Fibroblast of pulmonary artery (primary cell): ENCODE data around the gene ETV3L.

ENCODE experiments used
- DNase-seq: peaks from one replicate; pipeline ENCODE4 v3.0.0-alpha.2; 2010; ENCODE audit warnings: low read depth
- H3K4me3 ChIP-seq: replicated peaks from 2 replicates; pipeline ENCODE4 v1.5.1; 2011; ENCODE audit warnings: low read depth, mild to moderate bottlenecking, control low read depth, low read length, moderate library complexity
- CTCF ChIP-seq: IDR thresholded peaks from 2 replicates; pipeline ENCODE4 v1.5.1; 2011; ENCODE audit warnings: mild to moderate bottlenecking, control low read depth, low read length, inconsistent platforms; ENCODE audit errors: missing control alignments

The ETV3L gene

DNA sequence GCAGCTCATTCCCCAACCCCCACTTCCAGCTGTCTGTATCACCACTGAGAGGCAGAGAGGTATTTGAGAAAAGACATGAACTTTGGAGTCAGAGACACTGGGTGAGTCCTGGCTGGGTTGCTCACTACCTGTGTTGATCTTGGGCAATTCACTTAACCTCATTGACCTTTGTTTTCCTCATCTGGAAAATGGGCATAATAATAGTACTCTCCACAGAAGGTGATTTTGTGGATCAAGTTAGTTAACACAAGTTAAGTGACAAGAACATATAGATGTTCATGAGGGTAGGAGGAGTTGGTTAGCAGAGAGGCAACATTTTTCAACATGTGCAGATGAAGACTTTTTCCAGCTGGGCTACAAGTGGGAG is 17.1 kb upstream of the ETV3L start:
- no peak for DNase-seq
- no peak for TF ChIP-seq CTCF
- no peak overlapping the region for H3K4me3 ChIP-seq

GRCh38 chr1:157115851-157116736 is 16.5 kb upstream of the ETV3L start:
- no peak overlapping the region for H3K4me3 ChIP-seq
- TF ChIP-seq CTCF, result no peak
- DNase-seq, result no peak

DNA sequence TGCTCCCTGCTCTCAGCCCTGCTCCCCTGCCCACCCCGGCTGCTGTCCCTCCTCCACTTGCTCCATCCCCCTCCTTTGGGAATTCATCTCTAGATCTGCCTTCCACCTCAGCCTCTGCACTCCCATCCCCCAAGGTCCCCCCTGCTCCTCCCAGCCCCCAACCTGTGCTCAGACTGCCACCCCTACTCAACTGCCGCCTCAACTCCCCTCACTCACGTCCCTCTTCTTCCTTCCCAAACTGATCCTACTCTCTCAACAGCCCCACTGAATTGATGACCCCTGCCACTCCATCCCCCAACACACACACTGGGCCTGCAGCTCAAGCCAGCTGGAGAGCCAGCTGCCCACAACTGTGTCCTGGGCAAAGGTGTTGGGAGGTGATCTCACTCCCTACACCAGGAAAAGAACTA is 15.8 kb upstream of the ETV3L start:
- no peak for DNase-seq
- TF ChIP-seq CTCF, result no peak

DNA sequence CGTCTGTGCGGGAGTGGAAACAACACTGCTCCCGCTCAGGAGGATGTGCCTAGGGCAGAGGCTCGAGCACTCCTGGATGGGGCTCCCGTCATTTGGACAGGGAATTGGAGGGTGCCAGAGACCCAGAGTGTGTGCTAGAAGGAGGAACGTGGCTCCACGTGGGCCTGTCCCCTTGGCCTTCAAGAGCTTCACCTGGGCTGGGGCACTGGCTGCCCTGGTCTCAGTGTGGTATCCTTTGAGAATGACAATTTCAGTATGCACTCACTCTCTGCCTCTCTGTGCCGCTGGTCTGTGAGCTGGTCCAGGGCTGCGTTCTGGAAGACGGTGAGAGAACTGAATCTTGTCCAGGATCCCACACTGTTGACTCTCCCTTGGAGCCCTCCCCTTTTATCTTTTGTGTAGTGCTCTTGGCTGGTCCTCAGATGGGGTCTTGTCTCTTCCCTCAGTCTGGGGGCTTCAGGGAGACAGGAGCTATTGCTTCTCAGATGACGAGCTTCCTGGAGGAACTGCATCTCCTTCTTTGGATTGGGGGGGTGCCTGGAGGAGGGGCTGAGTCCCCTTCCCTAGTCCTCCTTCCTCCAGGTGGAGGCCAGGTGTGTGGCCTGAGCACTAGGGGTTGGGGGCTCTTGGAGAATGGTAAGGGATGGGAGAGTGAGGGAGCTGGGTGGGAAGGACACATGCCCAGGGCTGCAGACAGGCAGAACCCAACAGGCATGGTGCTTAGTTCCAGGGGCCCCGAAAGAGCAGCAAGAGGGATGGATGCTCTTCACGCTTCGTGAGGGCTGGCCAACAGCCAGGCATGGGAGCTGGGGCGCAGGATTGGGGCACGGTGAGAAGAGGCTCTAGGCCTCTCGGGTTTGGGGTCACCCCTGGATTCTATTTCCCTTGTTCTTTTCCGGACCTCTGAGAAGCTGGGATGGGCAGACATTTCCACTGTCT is 14.8 kb upstream of the ETV3L start:
- DNase-seq, result no peak
- TF ChIP-seq CTCF, result no peak

More for the DNA sequence above, 15.8 kb upstream of the ETV3L start:
- no peak overlapping the region for H3K4me3 ChIP-seq

DNA sequence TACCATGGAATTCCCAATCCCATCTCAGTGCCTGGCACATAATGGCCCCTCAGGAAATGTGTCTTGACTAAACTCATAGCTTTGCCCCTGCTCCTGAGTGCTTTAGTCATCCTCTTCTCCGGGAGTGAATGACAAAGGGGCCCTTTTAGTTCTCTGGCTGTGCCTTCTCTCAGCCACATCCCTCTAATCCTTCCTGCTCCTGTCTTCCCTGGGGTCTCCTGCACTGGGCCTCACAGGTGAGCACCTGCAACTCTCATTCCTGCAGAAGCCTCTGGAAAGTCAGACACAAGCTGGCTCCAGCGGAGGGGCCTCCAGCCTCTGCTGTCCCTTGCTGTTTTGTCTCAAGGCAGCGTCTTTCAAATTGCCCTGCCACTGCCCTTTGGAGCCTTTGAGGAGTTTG is 14.0 kb upstream of the ETV3L start:
- TF ChIP-seq CTCF, result no peak
- DNase-seq, result no peak
- H3K4me3 ChIP-seq, result no peak overlapping the region

More for the DNA sequence above, 14.8 kb upstream of the ETV3L start:
- H3K4me3 ChIP-seq, result no peak overlapping the region

GRCh38 chr1:157113106-157113505 is 13.5 kb upstream of the ETV3L start:
- no peak for TF ChIP-seq CTCF
- no peak overlapping the region for H3K4me3 ChIP-seq
- DNase-seq, result no peak
